Hepatocyte (in vitro differentiated cells): ENCODE measurements around the gene ETV6. TPM values are rescaled to one million over a fixed set of nuclear protein-coding genes. Genes with fewer than 3 reads are reported as not detected.

Experiments used
- DNase-seq: peaks from one replicate; pipeline ENCODE4 v3.0.0-alpha.2; 2016; ENCODE audit warnings: low spot score
- H2AFZ ChIP-seq: fragments of 200-600 bp; sonication (generic); 2 replicates; pipeline ENCODE4 v1.6.0; 2016; ENCODE audit warnings: antibody characterized with exemption, mild to moderate bottlenecking
- H3K27ac ChIP-seq: fragments of 200-600 bp; sonication (generic); 2 replicates; pipeline ENCODE4 v1.5.1; 2016; ENCODE audit warnings: mild to moderate bottlenecking
- H3K27me3 ChIP-seq: fragments of 200-600 bp; sonication (generic); 2 replicates; pipeline ENCODE4 v1.6.1; 2016
- H3K36me3 ChIP-seq: fragments of 200-600 bp; sonication (generic); replicated peaks from 2 replicates; pipeline ENCODE4 v1.5.1; 2016; ENCODE audit warnings: low read depth; ENCODE audit not compliant: insufficient read depth
- H3K4me1 ChIP-seq: fragments of 200-600 bp; sonication (generic); 2 replicates; pipeline ENCODE4 v1.5.1; 2016; ENCODE audit warnings: mild to moderate bottlenecking, moderate library complexity; ENCODE audit not compliant: insufficient read depth
- H3K4me2 ChIP-seq: fragments of 200-600 bp; sonication (generic); 2 replicates; pipeline ENCODE4 v1.6.0; 2016
- H3K4me3 ChIP-seq: fragments of 200-600 bp; sonication (generic); 2 replicates; pipeline ENCODE4 v1.5.1; 2016; ENCODE audit warnings: mild to moderate bottlenecking
- H3K79me2 ChIP-seq: fragments of 200-600 bp; sonication (generic); 2 replicates; pipeline ENCODE4 v1.6.0; 2017; ENCODE audit warnings: mild to moderate bottlenecking
- H3K9me2 ChIP-seq: fragments of 200-600 bp; sonication (generic); replicated peaks from 2 replicates; pipeline ENCODE4 v1.6.0; 2017; ENCODE audit warnings: mild to moderate bottlenecking; ENCODE audit not compliant: insufficient read depth
- H3K9me3 ChIP-seq: fragments of 200-600 bp; sonication (generic); 2 replicates; pipeline ENCODE4 v1.5.1; 2016; ENCODE audit warnings: low read depth, mild to moderate bottlenecking
- H4K20me1 ChIP-seq: fragments of 200-600 bp; sonication (generic); 2 replicates; pipeline ENCODE4 v1.6.0; 2016; ENCODE audit warnings: mild to moderate bottlenecking; ENCODE audit not compliant: insufficient read depth, poor library complexity, severe bottlenecking
- EZH2 ChIP-seq: fragments of 200-600 bp; sonication (generic); IDR thresholded peaks from 2 replicates; pipeline ENCODE4 v1.6.1; 2016; ENCODE audit warnings: antibody characterized with exemption, mild to moderate bottlenecking, borderline replicate concordance
- EZH2phosphoT487 ChIP-seq: fragments of 200-600 bp; sonication (generic); IDR thresholded peaks from one replicate; pipeline ENCODE4 v1.6.1; 2018; ENCODE audit warnings: antibody characterized with exemption, mild to moderate bottlenecking, low read depth, moderate library complexity; ENCODE audit not compliant: unreplicated experiment, severe bottlenecking
- WGBS: methylation state at CpG from one replicate; pipeline ENCODE4 v1.1.6; 2016; ENCODE audit warnings: low lambda C conversion rate; ENCODE audit errors: missing lambda C conversion rate; 5-methylcytosine and 5-hydroxymethylcytosine counted together
- polyA plus RNA-seq: library from polyadenylated mRNA; unstranded; fragments of >200 nt; fragmentation: Nextera tagmentation; extraction: Ambion mirVana; gene quantifications from 2 replicates; pipeline ENCODE4 v1.2.1, GENCODE V29; 2016
- total RNA-seq: library from RNA; depleted of rRNA; stranded (reverse); fragments of >200 nt; gene quantifications from 2 replicates; pipeline ENCODE4 v1.2.3, GENCODE V29; 2014
- TF ChIP-seq, protein P1 (sequence below): fragments of 200-600 bp; sonication (generic); IDR thresholded peaks from 2 replicates; pipeline ENCODE4 v1.5.1; 2016; ENCODE audit warnings: antibody characterized with exemption, mild to moderate bottlenecking; ENCODE audit not compliant: poor library complexity

The ETV6 gene
- total and polyA plus RNA-seq, 2 experiments from 2014 or later: 8.0 to 9.7 TPM

GRCh38 chr12:11846488-11846887, 197.0 kb downstream of the ETV6 start:
- Histone ChIP-seq H3K9me3 (no peaks in the 10 kb centered on the region), H3K27ac (no peak overlapping the region), H3K36me3 (no peaks in the 10 kb centered on the region), H3K9me2 (no peaks in the 10 kb centered on the region), H3K27me3 (no peaks in the 10 kb centered on the region), H4K20me1 (no peaks in the 10 kb centered on the region), H3K4me2 (no peak overlapping the region), H3K4me3 (no peak overlapping the region), H2AFZ (no peak overlapping the region), H3K79me2 (no peaks in the 10 kb centered on the region), H3K4me1 (no peaks in the 10 kb centered on the region)
- DNase-seq: no peak
- 75% methylated on average over 4 of the region's 4 CpGs for WGBS
- TF ChIP-seq EZH2 (no peak), EZH2phosphoT487 (no peak)
- TF ChIP-seq, protein P1, sequence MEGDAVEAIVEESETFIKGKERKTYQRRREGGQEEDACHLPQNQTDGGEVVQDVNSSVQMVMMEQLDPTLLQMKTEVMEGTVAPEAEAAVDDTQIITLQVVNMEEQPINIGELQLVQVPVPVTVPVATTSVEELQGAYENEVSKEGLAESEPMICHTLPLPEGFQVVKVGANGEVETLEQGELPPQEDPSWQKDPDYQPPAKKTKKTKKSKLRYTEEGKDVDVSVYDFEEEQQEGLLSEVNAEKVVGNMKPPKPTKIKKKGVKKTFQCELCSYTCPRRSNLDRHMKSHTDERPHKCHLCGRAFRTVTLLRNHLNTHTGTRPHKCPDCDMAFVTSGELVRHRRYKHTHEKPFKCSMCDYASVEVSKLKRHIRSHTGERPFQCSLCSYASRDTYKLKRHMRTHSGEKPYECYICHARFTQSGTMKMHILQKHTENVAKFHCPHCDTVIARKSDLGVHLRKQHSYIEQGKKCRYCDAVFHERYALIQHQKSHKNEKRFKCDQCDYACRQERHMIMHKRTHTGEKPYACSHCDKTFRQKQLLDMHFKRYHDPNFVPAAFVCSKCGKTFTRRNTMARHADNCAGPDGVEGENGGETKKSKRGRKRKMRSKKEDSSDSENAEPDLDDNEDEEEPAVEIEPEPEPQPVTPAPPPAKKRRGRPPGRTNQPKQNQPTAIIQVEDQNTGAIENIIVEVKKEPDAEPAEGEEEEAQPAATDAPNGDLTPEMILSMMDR: no peak

DNA sequence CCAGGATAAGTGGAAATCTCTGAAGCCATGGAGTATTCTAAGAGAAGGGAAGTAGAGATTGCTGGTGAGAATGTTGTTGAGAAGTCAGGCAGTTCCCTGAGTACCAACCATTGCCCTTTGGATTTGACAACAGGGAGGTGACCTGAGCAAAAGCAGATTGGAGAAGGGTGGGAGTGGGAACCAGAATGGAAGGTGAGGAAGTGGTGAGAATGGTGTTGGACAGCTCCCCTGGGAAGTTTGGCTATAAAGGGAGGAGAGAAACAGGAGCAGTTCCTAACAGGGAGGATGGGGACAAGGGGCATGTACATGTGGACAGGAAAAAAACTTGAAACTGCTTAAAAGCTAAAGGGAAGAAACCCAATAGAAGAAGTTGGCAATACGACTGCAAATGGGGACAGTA, 198.1 kb downstream of the ETV6 start:
- Histone ChIP-seq H3K27me3 (no peaks in the 10 kb centered on the region), H3K4me2 (no peak overlapping the region), H3K9me2 (no peaks in the 10 kb centered on the region), H3K9me3 (no peaks in the 10 kb centered on the region), H3K36me3 (no peaks in the 10 kb centered on the region), H3K4me1 (no peaks in the 10 kb centered on the region), H3K27ac (no peak overlapping the region), H4K20me1 (no peaks in the 10 kb centered on the region), H2AFZ (no peak overlapping the region), H3K4me3 (no peak overlapping the region), H3K79me2 (no peaks in the 10 kb centered on the region)
- WGBS: 95% methylated on average over 1 of the region's 1 CpG
- DNase-seq: no peak
- TF ChIP-seq EZH2 (no peak), EZH2phosphoT487 (no peak)
- TF ChIP-seq, protein P1: no peak

- DNase-seq: no peak
- no peak for TF ChIP-seq EZH2
- TF ChIP-seq EZH2phosphoT487: no peak
- TF ChIP-seq, protein P1: no peak
- 94% methylated on average over 19 of the region's 19 CpGs for WGBS
- no peak overlapping the region for H3K27ac ChIP-seq
- no peak overlapping the region for H3K4me2 ChIP-seq
- no peak overlapping the region for H3K4me3 ChIP-seq
- H3K9me2 ChIP-seq: no peaks in the 10 kb centered on the region
- H2AFZ ChIP-seq: no peak overlapping the region
- H3K9me3 ChIP-seq: no peaks in the 10 kb centered on the region
- no peaks in the 10 kb centered on the region for H3K4me1 ChIP-seq
- H4K20me1 ChIP-seq: no peaks in the 10 kb centered on the region
- no peaks in the 10 kb centered on the region for H3K36me3 ChIP-seq
- H3K79me2 ChIP-seq: no peaks in the 10 kb centered on the region
- H3K27me3 ChIP-seq: no peaks in the 10 kb centered on the region
Measured at GRCh38 chr12:11849757-11850504, 200.5 kb downstream of the ETV6 start.
